HG03460 (cell line): ENCODE measurements around the gene TINAG.
A peak's percentile ranks its signal among the peaks of the same experiment; 100 is the strongest.

Experiments
- ATAC-seq: cut with Tn5 transposase; IDR thresholded peaks from one replicate; pipeline ENCODE4 v1.9.1; 2021; ENCODE audit not compliant: unreplicated experiment

The TINAG gene

GRCh38 chr6:54426995-54427394 is 118.8 kb downstream of the TINAG start:
- ATAC-seq: no peak

GRCh38 chr6:54427396-54427937 is 119.2 kb downstream of the TINAG start:
- no peak for ATAC-seq

- peak; percentile 79 for ATAC-seq
Measured at GRCh38 chr6:54428431-54428830, 120.2 kb downstream of the TINAG start.

- ATAC-seq: no peak
Measured at GRCh38 chr6:54431466-54431865, 123.2 kb downstream of the TINAG start.
